WTC11 (cell line): ENCODE measurements around the gene GRK2.
"Not testable (repeated sequence)": the region's sequence is repeated elsewhere in the genome, so short reads cannot be mapped to it uniquely, and the experiment has no call there.

Source experiments
- ESRRA ChIP-seq: sonication (generic); formaldehyde crosslinking; IDR thresholded peaks from 2 replicates; pipeline ENCODE4 v1.8.1; 2022; ENCODE audit warnings: mild to moderate bottlenecking, missing genetic modification reagents, borderline replicate concordance
- FOXP1 ChIP-seq: sonication (generic); formaldehyde crosslinking; IDR thresholded peaks from 2 replicates; pipeline ENCODE4 v1.8.0; 2022; ENCODE audit warnings: missing genetic modification reagents, mild to moderate bottlenecking, moderate library complexity, borderline replicate concordance
- GABPB1 ChIP-seq: sonication (generic); formaldehyde crosslinking; IDR thresholded peaks from 2 replicates; pipeline ENCODE4 v1.8.1; 2023; ENCODE audit warnings: mild to moderate bottlenecking, missing genetic modification reagents
- RELA ChIP-seq: sonication (generic); formaldehyde crosslinking; IDR thresholded peaks from 2 replicates; pipeline ENCODE4 v1.8.1; 2022; ENCODE audit warnings: missing genetic modification reagents, mild to moderate bottlenecking, borderline replicate concordance
- STAT6 ChIP-seq: sonication (generic); formaldehyde crosslinking; conservative IDR thresholded peaks from 2 replicates; pipeline ENCODE4 v1.8.1; 2023; ENCODE audit warnings: mild to moderate bottlenecking, low read depth, missing genetic modification reagents, moderate library complexity
- TEAD4 ChIP-seq: sonication (generic); formaldehyde crosslinking; IDR thresholded peaks from 2 replicates; pipeline ENCODE4 v1.8.0; 2022; ENCODE audit warnings: mild to moderate bottlenecking, missing genetic modification reagents
- ZNF138 ChIP-seq: sonication (generic); formaldehyde crosslinking; conservative IDR thresholded peaks from 2 replicates; pipeline ENCODE4 v1.8.1; 2022; ENCODE audit warnings: mild to moderate bottlenecking, moderate library complexity, missing genetic modification reagents
- ZNF263 ChIP-seq: sonication (generic); formaldehyde crosslinking; IDR thresholded peaks from 2 replicates; pipeline ENCODE4 v1.8.1; 2022; ENCODE audit warnings: low read depth, mild to moderate bottlenecking, moderate library complexity, missing genetic modification reagents
- TF ChIP-seq, protein P1 (sequence below): fragments of 200-600 bp; IDR thresholded peaks from 2 replicates; pipeline ENCODE4 v1.8.0; 2022; ENCODE audit warnings: antibody characterized with exemption
- TF ChIP-seq, protein P2 (sequence below): sonication (generic); formaldehyde crosslinking; IDR thresholded peaks from 2 replicates; pipeline ENCODE4 v1.8.1; 2023; ENCODE audit warnings: mild to moderate bottlenecking, missing genetic modification reagents, moderate library complexity

DNA sequence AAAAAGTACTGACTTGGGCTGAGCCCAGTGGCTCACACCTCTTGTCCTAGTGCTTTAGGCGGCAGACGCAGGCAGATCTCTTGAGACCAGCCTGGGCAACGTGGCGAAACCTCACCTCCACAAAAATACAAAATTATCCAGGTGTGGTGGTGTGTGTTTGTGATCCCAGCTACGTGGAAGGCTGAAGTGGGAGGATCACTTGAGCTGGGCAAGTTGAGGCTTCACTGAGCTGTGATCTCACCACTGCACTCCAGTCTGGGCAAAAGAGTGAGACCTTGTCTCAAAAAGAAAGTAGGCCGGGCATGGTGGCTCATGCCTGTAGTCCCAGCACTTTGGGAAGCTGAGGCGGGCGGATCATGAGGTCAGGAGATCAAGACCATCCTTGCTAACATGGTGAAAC lies 31.7 kb upstream of the GRK2 start:
- not testable (repeated sequence) for TF ChIP-seq ZNF138; ZNF263 (CRISPR knock-in tag); TEAD4 (CRISPR knock-in tag); ESRRA; FOXP1 (CRISPR knock-in tag); RELA (CRISPR knock-in tag); STAT6 (CRISPR knock-in tag); GABPB1 (CRISPR knock-in tag)
- TF ChIP-seq, protein P1, sequence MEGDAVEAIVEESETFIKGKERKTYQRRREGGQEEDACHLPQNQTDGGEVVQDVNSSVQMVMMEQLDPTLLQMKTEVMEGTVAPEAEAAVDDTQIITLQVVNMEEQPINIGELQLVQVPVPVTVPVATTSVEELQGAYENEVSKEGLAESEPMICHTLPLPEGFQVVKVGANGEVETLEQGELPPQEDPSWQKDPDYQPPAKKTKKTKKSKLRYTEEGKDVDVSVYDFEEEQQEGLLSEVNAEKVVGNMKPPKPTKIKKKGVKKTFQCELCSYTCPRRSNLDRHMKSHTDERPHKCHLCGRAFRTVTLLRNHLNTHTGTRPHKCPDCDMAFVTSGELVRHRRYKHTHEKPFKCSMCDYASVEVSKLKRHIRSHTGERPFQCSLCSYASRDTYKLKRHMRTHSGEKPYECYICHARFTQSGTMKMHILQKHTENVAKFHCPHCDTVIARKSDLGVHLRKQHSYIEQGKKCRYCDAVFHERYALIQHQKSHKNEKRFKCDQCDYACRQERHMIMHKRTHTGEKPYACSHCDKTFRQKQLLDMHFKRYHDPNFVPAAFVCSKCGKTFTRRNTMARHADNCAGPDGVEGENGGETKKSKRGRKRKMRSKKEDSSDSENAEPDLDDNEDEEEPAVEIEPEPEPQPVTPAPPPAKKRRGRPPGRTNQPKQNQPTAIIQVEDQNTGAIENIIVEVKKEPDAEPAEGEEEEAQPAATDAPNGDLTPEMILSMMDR, result not testable (repeated sequence)
- TF ChIP-seq, protein P2, sequence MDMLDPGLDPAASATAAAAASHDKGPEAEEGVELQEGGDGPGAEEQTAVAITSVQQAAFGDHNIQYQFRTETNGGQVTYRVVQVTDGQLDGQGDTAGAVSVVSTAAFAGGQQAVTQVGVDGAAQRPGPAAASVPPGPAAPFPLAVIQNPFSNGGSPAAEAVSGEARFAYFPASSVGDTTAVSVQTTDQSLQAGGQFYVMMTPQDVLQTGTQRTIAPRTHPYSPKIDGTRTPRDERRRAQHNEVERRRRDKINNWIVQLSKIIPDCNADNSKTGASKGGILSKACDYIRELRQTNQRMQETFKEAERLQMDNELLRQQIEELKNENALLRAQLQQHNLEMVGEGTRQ (CRISPR knock-in tag), result not testable (repeated sequence)
